HG03280 (cell line): ENCODE results near the gene SRC.

Experiments used
- ATAC-seq: cut with Tn5 transposase; IDR thresholded peaks from one replicate; pipeline ENCODE4 v1.9.1; 2021; ENCODE audit warnings: mild to moderate bottlenecking, moderate library complexity; ENCODE audit not compliant: unreplicated experiment

SRC gene

DNA sequence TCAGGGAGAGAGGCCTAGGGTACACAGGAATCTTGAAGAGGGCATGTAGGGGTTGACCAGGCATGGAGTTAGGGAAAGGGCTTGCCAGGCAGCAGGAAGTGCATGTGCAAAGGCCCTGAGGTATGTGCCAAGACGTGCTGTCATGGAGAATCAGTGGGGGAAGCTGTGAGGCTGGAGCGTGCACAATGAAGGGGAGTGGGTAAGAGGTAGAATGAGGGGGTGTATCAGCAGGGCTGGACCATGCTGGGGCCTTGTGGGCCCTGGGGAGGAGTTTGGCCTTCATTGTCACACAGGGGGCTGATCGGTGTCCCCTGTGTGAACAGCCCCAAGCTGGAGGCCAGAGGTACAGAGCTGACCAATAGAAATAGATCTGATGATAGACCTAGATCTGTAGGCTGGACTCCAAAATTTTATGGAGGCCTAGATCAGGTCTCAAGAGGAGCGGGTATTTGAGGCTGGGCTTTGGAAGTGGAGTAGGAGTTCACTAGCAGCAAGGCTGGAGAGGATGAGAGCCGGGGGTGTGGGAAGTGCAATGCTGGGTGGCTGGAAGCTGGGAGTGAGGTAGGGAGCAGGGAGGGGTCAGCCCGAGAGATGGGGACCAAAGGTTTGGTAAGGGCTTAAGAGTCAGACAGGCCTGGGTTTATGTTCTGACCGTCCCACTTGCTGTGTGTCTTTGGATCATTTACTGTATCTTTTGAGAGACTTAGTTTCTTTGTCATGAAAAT lies 3.0 kb downstream of the SRC start:
- ATAC-seq = no peak

DNA sequence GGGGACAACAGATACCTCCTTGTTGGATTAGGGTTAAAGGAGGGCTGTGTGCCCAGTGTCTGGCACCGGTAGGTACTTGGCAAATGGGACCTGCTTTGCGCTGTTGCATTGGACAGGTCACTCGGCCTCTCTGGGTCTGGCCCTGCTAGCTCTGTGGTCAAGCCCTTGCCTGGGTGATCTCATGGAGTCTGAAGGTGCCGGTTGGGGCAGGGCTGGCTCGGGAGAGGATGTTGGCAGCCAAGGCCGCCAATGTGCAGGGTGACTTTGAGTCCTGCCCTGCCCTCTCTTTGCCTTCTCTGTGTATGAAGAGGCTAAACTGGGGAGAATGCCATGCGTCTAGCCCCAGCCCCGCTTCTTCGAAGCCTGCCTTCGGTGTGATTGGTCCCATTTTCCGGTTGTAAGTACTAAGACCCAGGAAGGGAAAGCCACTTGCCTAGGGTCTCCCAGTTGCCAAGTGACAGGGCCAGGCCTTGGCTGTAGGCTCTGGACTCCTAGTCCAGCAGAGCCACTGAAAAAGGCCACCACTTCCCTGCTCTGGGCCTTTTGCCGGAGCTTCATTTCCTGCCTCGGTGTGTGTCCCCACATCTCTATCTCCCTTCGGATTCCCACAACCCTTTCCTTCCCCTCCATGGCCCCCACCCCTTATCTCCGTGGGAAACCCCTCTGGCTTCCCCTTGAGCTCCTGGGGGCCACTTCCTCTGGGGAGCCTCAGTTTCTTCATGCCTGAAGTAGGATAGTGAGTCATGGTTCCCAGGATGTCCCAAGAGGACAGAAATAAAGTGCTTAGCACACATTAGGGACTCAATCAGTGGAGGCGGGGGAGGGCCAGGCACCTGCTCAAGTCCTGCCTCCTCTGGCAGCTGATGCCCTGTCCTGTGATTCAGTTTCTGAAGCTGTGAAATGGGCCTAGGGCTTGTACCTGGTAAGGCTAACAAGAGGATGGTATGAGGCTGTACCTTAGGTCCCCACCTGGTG lies 3.9 kb downstream of the SRC start:
- no peak for ATAC-seq

DNA sequence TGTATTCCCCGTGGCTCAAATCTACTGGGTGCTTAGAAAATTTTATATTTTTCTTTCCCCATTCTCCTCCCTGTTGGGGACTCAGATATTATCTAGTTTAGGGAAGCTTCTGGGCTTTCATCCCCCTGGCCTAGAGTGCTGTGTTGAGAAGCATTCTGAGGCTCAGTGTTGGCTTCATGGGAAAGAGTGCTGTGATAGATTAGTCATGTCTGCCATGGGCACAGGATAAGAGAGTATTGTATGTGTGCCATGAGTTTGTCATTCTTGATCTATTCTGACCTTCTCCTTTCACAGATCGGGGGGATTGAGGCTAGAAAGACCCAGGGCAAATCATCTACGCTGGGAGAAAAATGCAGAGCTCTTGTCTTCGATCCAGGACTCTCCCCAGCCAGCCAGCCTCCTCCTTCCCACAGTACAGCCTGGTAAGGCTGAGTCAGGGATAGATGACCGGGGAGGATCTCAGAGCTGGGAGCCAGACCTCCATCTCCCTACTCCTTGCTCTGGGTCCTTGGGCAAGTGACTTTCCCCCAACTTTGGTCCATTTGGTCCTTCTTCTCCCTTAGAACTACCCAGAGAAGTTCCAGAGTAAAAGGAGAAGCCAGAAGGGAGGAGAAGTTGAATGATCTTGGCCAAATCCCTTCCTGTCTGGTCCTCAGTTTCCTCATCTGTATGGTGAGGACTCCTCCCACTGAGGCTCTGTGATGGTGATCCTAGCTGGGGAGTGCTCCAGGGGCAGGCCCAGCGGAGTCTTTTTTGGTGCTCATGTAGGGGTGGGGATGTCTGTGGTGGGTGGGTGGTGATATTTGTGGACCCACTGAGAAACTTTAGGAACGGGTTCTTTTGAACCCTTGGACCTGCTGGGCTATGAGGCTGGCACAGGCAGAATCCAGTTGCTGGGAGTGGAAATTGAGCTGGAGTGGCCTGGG lies 5.0 kb downstream of the SRC start:
- ATAC-seq = no peak

DNA sequence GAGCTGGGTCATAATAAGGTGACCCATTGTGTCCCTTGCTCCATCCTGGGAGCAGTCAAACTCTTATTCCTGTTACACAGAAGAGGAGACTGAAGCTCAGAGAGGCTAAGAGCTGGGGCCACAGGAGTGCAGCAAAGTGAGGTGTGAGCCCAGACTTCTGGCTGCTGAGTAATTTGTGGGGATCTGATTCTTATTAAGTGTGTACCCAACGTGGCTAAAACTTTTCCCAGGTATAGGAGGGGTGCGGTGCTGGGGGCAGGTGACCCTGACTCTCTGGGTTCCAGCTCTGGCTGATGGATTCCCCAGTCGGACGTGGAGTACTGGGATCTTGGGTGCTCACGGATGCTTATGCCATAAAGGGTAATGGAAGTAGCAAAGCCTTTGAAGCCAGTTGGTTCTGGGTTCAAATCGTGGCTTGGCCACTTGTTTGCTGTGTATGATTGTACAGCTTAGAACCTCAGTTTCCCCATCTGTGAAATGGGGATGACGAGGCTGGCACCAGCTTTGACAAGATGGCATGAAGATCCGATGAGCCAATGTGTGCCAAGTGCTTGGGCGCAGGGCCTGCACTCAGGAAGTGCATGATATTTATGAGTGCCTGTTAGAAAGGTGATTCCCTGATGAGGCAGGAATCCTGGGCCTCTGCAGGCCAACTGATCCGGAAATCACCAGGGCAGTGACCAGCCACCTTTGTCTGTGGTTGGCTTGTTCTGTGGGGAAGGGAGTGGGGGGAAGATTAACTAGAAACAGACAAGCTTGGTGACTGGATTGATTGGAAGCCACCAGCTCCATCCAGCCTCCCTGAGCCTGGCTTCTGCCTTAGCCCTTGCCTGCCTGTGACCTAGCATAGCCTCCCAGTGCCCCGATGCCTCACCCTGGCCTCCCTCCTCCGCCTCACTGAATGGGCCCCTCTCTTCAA lies 6.0 kb downstream of the SRC start:
- no peak for ATAC-seq

DNA sequence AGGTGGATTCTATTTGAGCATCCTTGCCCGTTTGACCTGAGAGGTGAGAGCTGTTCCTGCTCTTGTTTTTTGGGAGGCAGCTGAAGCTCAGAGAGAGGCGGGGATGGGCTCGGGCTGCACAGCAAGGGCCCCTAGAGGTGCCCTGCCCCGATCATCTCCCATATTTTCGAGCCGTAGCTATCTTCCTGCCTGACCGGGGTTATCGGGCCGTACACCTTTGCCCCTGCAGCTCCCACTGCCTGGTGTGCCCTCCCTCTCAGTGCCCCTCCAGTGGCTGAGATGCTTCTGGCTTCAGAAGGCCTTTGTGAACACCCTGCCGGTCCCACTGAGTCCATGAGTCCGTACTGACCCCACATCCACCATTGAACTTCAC lies 6.7 kb downstream of the SRC start:
- ATAC-seq = no peak

DNA sequence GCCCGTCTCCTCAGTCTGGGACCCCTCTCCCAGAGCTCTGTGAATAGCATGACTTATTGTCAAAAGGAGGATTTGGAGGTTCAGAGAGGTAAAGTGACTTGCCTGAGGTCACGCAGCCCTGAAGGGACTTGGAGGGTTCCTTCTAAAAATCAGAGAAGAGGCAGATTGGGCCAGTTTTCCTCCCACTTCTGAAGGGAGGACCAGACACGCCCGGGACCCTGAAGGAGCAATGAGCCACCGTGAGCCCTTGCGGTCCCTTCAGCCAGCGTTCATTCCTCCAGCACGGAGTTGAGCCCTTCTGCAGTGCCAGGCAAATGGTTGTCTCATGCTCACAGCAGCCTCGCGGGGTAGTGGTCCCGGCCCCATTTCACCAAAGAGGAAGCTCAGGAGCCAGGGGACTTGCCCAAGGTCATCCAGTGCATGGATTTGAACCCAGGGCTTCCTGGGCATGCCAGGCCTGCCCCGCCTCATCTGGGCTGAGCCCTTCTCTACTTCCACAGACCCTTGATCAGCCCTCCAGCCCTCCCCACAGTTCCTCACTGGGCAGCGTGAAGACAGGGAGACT lies 7.4 kb downstream of the SRC start:
- no peak for ATAC-seq

DNA sequence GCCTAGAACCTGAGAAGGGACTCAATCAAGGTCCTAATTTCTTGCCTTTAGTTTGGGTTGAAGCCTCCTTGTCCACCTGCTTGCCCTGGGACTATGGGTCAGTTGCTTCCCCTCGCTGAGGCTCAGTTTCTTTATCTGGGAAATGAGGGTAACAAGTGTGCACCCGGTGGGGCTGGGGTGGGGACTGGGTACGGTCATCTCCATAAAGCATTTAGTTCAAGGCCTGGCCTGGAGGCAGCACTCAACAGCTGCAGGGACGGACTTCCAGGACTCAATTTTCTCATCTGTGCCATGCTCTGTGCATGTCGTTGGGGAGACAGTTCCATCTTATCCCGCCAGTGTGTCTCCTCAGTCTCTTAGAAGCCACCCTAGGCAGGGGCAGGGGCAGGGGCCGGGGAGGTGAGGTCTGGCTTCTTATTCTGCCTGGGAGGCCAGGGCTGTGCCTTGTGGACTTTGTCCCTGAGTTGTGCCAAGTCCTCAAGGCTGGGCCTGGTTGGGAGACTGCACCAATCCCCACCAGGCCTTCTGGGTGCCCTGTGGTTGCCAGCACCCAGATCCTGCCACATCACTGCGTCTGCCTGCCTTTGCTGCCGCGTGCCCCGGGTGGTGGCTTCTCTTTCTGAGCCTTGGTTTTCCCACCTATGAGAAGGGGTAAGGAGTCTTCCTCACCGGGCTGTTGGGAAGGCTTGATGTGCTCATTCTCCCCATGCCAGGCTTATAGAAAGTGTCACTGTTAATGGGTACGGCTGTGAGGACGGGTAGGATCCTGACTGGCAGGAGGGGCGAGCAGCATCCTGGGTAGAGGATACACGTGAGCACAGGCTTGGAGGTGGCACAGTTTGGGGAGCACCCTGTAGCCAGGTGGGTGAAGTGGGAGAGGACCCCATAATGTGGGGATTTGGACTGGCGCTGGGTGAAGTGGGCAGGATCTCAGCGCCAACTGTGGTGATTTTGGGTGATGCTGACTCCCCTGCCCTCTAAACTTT lies 8.6 kb downstream of the SRC start:
- no peak for ATAC-seq

DNA sequence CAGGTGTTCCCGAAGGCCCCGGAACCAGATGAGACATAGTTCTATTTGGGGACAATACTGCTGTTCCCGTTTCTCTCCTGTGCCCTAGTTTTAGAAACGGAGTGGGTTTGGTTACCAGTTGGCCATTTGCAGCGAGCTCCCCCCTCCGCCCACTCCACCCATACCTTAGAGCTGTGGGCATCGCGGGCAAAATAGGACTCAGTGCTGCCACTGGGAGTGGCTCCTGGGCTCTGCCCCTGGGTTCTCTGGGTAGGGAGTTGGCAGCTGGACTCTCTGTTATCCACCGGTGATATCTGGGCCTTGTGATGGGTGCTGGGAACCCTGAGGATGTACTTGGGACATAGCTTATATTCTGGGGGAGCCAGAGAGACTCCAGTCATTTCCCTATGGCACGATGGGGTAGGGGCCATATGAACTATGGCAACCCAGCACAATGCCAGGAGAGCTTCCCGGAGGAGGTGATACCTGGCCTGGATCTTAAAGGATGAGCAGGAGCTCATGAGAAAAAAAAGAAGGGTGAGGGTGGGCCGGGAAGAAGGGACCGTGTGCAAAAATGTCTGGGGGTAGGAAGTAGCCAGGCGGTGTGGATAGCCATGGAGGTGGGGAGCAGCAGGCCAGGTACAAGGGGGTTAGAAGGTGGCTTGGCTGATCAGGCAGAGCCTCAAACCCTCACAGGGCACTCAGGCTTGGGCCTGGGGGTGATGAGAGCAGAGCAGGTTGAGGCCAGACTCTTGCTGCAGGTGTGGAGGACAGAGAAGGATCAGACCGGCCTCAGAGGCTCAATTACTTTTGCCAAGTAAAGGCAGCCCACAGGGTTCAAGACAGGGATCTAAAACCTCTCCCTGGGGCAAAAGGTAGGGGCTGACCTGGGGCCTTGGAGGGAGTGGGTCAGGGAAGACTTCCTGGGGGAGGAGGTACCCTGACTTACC lies 9.6 kb downstream of the SRC start:
- ATAC-seq = no peak

DNA sequence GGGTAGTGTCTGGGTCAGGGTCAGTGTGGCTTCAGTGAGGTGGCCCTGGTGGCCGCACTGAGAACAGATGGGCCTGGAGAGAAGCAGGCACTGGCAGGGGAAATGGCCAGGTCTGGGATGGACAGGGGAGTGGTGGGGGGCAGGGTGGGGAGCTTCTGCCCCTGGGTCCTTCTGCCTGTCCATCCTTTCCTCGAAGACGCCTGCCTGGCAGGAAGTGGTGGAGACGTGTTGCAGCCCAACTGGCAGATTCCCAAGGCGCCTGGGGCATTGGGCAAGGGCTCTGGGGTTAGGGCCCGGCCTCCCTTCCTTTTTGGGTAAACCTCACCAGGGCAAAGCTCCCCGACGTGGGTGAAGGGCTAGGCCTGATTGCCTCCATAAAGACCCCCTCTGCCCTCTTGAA lies 10.4 kb downstream of the SRC start:
- no peak for ATAC-seq

DNA sequence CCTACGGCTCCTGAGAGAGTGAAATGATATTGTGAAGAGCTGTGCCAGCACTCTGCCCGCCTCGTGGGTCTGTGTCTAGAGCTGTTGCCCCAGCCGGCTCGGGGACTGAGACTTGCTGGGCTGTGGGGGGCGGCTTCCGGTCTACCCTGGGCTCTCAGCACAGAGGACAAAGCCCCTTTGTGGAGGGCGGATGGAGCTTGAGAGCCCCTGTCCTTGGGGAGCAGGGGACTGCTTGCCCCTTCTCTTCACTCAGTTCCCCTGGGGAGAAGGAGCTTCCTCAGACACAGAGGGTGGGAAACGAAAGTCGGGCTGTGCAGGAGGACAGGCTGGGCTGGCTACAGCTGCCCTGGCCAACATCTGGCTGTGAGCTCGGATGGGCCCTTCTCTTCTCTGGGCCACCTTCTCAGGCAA lies 11.0 kb downstream of the SRC start:
- no peak for ATAC-seq

DNA sequence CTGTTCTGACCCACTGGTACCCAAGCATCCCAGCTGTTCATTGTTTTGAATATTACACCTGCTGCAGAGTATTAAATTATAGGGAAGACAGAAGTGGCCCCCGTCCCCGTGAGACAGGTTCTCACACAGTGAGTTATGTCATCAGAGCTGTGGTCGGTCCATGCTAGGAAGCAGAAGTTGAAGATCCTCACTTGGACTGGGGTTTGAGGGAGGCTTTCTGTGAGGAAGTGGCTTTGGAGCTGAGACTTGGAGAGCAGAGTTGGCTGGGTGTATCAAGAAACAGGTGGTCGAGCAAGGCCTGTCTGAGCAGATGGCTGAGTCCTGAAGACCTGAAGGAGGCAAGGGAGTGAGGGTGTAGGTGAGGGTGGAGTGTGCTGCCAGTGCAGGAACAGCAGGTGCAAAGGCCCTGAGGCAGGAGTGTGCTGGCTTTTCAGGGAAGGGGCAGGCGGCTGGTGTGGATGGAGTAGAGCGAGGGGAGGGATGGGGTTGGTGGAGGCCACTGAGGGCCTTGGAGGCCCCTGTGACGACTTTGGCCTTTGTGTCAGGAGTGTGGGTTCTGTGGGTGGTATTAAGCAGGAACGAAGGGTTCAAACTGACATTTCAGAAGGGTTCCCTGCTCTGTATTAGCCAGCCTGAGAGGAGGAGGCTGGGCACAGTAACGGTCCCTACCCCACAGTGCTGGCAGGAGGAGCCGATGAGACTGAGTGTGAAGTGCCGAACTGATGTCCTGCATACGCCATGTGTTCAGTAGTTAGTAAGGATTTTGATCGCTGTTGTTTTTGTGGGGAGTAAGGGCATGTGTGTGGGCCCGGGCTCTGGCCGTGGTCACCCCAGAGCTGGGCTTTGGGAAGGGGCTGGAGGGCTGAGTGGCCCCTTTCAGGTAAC lies 11.8 kb downstream of the SRC start:
- no peak for ATAC-seq

DNA sequence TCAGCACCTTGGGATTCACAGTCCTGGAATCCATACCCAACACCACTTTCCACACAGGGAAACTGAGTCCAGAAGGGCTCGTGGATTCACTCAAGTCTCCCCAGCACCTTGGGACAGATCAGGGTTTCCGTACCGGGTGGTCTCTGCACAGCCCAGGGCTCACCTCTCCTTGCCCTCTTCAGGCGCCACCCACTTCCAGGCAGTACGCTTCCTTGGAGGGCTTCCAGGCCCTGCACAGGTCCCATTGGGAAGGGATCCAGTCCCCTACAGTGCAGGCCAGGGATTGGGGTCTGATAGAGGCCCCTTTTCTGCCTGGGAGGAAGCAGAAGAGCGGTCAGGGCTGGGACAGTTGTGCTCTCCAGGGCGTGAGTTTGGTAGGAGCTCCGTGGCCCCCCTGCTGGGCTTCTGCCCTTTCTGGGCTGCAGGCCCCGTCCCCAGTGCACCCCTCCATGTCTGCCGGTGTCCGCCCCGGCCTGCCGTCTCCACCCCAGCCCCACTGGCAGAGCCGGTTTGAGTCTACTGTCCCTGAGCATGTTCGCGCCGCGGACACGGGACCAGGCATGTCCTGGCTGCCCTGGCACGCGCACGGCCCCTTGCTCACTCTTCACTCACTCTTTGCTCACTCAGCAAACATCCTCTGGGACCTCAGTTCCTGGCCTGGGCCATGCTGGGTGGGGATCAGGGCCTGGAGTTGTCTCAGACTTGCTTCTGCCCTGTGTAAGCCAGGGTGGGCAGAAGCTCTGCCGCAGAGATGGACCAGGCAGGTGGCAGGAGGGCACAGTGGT lies 12.6 kb downstream of the SRC start:
- ATAC-seq = no peak

DNA sequence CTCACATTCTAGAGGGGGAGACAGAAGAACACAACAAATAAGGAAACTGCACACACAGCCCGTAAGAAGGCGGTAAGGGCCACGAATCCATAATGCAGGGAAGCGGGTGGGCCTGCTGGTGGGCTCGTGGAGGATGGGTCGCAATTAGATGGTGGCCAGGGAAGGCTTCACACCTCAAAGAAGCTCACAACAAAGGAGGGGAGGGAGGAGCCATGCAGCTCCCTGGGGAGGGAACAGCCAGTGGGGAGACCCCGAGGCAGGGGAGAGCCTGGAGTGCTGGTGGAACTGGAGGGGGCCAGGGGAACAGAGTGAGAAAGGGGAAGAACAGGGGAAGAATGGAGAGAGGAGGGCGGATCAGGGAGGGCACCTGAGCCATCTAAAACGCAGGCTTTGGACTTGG lies 13.4 kb downstream of the SRC start:
- ATAC-seq = no peak

DNA sequence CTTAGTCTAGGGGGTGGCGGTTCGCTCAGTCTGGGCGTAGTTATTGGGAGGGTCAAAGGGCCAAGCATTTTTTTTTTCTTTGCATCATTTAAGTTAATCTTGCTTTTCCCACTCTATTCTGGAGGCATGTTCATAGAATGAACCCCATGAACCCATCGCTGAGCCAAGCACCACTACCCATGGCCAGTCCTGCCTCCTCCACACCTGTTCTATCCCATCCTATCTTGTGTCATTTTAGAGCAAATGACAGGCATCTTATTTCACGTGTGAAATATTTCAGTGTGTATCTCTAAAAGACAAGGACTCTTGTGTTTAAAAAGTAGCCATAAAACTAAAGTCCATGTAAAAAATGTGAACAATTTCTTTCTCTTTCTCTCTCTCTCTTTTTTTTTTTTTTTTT lies 13.9 kb downstream of the SRC start:
- no peak for ATAC-seq

DNA sequence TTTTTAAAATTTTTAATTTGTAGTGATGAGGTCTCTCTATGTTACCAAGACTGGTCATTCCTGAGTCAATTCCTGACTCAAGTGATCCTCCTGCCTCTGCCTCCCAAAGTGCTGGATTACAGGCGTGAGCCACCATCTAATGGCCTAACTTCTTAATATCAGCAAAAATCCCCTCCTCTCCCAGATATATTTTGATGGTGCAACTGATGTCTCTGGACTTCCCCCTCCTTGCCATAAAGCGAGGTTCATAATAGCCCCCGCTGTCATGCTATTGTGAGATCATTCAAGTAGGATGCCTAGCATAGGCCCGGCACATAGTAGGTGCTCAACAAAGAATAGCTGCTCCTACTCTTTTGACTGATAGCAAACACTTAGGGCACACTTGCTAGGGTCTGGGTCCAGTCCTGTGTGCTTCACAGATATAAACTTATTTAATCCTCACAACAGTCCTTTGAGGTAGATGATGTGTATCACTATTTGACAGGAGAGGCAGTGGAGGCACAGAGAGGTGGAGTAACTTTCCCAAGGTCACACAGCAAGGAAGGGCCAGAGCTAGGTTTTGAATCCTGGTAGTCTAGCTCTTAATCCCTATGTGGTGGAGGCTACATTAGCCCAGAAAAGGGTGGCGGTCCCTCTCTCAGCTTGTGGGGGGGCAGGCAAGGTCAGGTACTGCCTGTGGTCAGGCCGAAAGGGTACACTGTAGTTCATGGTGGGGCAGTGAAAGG lies 14.6 kb downstream of the SRC start:
- no peak for ATAC-seq
